HG03039 (cell line): ENCODE results near the gene CYSTM1.

Source experiments
- ATAC-seq: cut with Tn5 transposase; IDR thresholded peaks from one replicate; pipeline ENCODE4 v1.9.1; 2021; ENCODE audit warnings: mild to moderate bottlenecking, moderate library complexity; ENCODE audit not compliant: unreplicated experiment

Gene CYSTM1

GRCh38 chr5:140232731-140233130 lies 57.7 kb downstream of the CYSTM1 start:
- no peak for ATAC-seq

GRCh38 chr5:140234377-140234989 lies 59.5 kb downstream of the CYSTM1 start:
- ATAC-seq, result no peak

GRCh38 chr5:140235791-140236551 lies 61.0 kb downstream of the CYSTM1 start:
- no peak for ATAC-seq

GRCh38 chr5:140236891-140237598 lies 62.1 kb downstream of the CYSTM1 start:
- ATAC-seq, result no peak

GRCh38 chr5:140238756-140239155 lies 63.8 kb downstream of the CYSTM1 start:
- no peak for ATAC-seq

- no peak for ATAC-seq
Measured at GRCh38 chr5:140239461-140239860, 64.5 kb downstream of the CYSTM1 start.

- ATAC-seq, result peak; percentile 46
Measured at GRCh38 chr5:140239939-140240700, 65.1 kb downstream of the CYSTM1 start.

- no peak for ATAC-seq
Measured at GRCh38 chr5:140240987-140241706, 66.2 kb downstream of the CYSTM1 start.

- ATAC-seq, result no peak
Measured at GRCh38 chr5:140242099-140242498, 67.1 kb downstream of the CYSTM1 start.

- ATAC-seq, result no peak
Measured at GRCh38 chr5:140242890-140243585, 68.0 kb downstream of the CYSTM1 start.

- no peak for ATAC-seq
Measured at GRCh38 chr5:140243706-140244250, 68.8 kb downstream of the CYSTM1 start.

- ATAC-seq, result no peak
Measured at GRCh38 chr5:140244525-140245025, 69.6 kb downstream of the CYSTM1 start.

- no peak for ATAC-seq
Measured at GRCh38 chr5:140245341-140245740, 70.4 kb downstream of the CYSTM1 start.

GRCh38 chr5:140245926-140246325 lies 70.9 kb downstream of the CYSTM1 start:
- ATAC-seq, result no peak

GRCh38 chr5:140246378-140247122 lies 71.6 kb downstream of the CYSTM1 start:
- ATAC-seq, result no peak

- ATAC-seq, result no peak
Measured at GRCh38 chr5:140248414-140248813, 73.4 kb downstream of the CYSTM1 start.

- ATAC-seq, result no peak
Measured at GRCh38 chr5:140249536-140249935, 74.5 kb downstream of the CYSTM1 start.

- ATAC-seq, result no peak
Measured at GRCh38 chr5:140250386-140250785, 75.4 kb downstream of the CYSTM1 start.

- ATAC-seq, result no peak
Measured at GRCh38 chr5:140251527-140251973, 76.6 kb downstream of the CYSTM1 start.
